CD4-positive, alpha-beta T cell treated with Interleukin-15 for 4 hours (primary cell): Measurements from ENCODE around the gene CAD.
"Not testable (repeated sequence)": the region's sequence is repeated elsewhere in the genome, so short reads cannot be mapped to it uniquely, and the experiment has no call there.

Experiments
- DNase-seq: peaks from one replicate; pipeline ENCODE4 v3.0.0-alpha.2; 2020; ENCODE audit warnings: low spot score

The CAD gene

DNA sequence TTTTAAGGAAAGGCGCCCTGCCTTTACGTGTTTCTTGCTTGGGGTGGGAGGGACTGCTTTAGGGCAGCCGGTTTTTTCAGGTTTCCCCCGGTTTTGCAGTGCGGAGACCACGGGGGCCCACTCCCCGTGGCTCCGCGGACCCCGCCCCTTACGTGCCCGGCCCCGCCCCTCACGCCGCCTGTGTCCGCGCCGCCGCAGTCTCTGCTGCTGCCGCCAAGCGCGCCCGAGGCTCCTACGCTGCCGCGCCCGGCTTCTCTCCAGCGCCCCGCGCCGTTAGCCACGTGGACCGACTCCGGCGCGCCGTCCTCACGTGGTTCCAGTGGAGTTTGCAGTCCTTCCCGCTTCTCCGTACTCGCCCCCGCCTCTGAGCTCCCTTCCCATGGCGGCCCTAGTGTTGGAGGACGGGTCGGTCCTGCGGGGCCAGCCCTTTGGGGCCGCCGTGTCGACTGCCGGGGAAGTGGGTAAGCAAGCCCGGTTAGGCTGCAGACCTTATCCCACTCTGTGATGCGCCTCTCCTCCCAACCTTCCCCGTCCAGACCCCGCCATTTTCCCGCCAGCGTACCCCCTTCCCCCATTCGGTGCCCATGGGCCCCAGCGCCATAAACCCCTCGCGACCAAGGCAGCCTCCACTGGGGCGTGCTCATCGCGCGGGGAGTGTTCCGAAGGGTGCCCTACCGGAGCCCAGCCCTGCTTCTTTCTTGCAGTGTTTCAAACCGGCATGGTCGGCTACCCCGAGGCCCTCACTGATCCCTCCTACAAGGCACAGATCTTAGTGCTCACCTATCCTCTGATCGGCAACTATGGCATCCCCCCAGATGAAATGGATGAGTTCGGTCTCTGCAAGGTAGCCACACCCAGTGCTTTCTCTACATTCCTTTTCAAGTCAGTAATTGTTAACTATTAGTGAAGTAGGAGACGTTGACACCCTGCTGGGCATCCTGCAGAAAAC lies at the start of gene CAD:
TSS of gene CAD (plus strand) at position 197 of the 949 bp plus-strand sequence. CDS start at position 380, 183 bp downstream.
- peak; percentile 86 for DNase-seq

DNA sequence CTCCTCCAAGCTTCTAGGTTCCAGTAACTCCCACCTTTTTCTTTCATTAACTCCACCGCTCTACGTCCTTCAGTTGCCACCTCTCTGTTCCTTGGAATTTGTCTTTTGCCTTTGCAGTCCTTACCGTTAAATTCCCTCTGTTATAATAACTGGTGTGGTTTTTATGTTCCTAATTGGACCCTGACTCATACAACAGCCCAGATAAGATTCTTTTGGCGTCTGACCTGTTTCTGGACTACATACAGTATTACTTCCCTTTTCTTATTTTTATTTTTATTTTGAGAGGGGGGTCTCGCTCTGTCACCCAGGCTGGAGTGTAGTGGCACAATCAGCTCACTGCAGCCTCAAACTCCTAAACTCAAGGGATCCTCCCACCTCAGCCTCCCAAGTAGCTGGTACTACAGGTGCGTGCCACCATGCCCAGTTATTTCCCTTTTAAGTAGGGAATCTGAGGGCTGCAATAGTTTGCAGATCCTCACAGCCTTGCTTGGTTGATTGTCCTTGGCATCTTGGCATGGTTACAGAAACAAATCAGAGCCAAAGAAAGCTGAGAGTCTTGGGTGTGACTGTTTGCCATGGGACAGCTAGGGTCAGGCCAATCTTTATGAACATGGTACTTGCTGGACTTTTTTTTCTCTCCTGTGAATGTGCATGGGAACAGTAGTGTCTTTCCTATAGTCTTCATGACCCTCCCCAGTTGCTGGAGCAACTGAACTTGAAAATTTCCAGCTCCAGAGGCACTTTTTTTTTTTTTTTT lies 46.4 kb upstream of the CAD start:
- DNase-seq = no peak

- DNase-seq = no peak
These were observed 45.8 kb upstream of the CAD start for GRCh38 chr2:27171351-27171848.

DNA sequence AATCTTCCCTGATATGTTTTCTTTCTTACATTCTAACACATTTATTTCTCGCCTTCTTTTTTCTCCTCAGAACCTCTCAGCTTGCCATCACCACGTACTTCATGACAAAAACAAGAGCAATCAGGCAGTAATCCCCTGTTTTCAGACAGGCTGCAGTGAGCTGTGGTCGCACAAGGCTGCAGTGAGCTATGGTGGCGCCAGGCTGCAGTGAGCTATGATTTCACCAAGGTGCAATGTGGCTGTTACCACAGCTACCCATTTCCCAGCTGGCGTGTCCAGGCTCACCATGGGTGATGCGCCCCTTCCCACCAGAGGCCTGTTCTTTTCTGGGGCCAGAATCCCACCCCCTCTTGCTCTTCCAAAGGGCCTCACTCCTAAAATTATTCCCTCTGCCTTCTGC lies 42.5 kb upstream of the CAD start:
- DNase-seq = no peak

- no peak for DNase-seq
These were observed 41.8 kb upstream of the CAD start for GRCh38 chr2:27175330-27175729.

DNA sequence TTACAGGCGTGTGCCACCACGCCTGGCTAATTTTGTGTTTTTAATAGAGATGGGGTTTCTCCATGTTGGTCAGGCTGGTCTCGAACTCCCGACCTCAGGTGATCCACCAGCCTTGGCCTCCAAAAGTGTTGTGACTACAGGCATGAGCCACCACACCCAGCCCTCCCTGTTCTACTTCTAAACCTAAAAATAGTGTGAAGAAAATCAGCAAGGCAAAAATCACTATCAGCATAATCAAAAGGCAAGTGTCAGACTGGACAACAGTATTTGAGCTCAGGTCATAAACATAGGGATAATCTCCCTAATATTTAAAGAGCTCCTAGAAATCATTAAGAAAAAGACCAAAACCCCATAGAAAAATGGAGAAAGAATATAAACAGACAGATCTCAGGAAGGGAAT lies 41.4 kb upstream of the CAD start:
- DNase-seq = not testable (repeated sequence)

DNA sequence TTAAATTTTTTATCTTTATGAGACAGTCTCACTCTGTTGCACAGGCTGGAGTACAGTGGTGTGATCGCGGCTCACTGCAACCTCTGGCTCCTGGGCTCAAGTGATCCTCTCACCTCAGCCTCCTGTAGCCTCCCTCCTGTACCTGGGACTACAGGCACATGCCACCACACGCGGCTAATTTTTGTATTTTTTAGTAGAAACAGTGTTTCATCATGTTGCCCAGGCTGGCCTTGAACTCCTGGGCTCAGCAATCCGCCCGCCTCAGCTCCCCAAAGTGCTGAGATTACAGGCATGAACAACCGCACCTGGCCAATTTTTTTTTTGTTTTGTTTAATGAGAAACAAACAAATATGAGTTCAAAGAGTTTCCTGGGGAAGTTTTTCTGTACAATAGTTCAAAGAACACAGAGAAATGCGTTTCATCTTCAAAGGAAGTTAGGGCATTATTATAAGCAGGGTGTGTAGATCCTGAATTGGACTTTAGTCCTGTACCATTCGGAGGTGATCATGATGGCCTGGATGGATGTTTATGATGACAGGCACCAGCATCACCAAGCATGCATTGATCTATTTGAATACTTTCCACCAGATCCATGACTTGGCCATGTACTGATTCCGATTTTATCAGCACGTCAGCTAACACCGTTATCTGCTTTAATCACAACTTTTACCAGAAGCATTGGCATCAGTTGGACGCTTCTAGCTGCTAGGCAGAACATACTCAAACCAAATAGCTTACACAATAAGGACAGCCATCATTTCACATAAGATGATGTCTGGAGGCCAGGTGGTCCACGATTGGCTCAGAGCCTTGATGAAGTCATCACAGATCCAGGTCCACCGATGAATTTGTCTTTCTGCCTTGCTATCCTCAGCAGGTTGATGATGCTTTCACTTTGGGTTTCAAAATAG lies 39.5 kb upstream of the CAD start:
- no peak for DNase-seq

DNA sequence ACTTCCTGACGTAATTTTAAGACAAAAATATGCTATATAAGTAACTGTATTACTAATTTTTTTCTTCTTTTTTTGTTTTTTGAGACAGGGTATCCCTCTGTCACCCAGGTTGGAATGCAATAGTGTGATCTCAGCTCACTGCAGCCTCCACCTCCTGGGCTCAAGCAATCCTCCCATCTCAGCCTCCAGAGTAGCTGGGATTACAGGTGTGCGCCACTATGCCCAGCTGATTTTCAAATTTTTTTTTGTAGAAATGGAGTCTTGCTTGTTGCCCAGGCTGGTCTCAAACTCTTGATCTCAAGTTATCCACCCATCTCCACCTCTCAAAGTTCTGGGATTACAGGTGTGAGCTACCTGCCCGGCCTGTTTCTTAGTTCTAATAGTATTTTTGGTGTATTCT lies 38.7 kb upstream of the CAD start:
- no peak for DNase-seq

GRCh38 chr2:27179344-27180000 lies 37.7 kb upstream of the CAD start:
- no peak for DNase-seq

DNA sequence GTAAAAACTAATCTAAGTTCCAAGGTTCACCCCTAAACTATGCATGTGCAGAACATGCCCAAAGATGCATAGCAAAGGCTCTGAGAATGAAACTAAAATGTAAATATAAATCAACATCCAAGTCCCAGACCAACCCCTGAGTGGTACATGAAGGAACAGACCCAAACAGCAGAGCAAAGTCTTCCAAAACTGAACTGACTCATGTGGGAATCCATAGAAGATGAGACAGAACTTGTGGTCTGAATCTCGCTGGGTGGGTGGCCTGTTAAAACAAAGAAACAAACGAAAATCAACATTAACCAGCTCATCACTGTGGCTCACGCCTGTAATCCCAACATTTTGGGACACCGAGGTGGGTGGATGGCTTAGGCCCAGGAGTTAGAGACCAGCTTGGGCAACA lies 34.8 kb upstream of the CAD start:
- no peak for DNase-seq

GRCh38 chr2:27184115-27184514 lies 33.1 kb upstream of the CAD start:
- DNase-seq = no peak

DNA sequence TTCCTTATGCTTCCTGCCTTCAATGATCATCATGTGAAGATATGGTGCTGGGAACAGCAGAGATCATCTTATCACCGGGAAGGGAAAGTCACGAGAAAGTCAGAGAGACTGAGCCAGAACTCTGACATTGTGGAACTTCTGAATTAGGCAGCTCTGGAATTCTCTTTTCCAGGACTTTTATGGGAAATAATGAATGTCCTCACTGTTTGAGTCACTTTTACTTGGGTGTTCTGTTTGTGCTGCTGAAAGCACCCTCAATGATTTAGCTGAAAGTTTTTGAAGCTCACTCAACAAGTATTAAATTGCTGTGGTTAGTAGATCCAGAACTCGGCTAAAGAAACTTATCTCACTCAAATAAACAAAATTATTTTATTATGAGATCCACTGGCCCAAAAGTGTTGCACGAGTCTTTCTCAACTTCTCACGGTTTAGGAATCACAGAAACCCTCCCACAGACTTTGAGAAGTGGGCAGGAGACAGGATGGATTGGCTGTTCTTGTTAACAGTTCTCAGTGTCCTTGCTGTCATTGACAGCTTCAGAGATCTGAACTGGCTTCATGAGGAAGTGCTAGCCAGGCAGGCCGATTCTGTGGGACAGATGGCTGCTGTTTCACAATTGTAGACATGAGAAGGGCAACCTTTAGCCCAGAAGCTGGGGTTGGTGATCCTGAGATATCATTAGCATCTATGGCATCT lies 31.7 kb upstream of the CAD start:
- no peak for DNase-seq

GRCh38 chr2:27186613-27187345 lies 30.4 kb upstream of the CAD start:
- DNase-seq = no peak

GRCh38 chr2:27189989-27190388 lies 27.2 kb upstream of the CAD start:
- DNase-seq = no peak

GRCh38 chr2:27191070-27191829 lies 25.9 kb upstream of the CAD start:
- peak; percentile 50 for DNase-seq

DNA sequence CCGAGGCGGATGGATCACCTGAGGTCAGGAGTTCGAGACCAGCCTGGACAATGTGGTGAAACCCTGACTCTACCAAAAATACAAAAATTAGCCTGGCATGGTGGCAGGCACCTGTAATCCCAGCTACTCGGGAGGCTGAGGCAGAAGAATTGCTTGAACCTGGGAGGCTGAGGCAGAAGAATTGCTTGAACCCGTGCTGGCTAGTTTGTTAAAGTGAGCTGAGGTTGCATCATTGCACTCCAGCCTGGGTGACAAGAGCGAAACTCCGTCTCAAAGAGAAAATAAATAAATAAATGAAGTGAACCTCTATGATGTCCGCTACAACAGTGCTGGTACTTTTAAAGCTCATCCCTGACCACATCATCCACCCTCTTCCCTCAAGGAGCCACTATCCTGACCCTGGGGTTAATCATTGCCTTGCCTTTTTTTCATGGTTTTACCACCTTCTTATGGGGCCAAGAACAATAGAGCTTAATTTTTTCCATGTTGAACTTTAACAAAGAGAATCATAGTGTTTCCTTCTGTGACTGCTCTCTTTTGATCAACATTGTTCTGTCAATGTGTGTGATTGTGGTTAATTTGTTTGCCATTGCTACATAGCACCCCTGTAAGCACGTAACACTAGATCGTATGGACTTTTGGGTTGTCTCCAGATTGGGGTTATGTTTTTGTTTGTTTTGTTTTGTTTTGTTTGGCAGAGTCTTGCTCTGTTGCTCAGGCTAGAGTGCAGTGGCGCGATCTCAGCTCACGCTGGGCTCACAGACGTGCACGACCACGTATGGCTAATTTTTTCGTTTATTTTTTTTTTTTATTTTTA lies 22.4 kb upstream of the CAD start:
- DNase-seq = no peak

DNA sequence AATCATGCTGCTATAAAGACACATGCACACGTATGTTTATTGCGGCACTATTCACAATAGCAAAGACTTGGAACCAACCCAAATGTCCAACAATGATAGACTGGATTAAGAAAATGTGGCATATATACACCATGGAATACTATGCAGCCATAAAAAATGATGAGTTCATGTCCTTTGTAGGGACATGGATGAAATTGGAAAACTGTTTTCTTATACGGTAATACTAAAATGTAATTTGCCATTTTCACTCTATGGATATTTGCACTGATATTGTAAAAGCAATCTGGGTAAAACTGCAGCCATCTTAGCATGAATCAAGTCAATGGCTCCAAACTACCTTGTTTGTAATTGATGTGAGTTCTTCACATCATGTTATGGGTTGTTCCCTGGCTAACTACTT lies 21.4 kb upstream of the CAD start:
- not testable (repeated sequence) for DNase-seq

GRCh38 chr2:27198068-27198467 lies 19.1 kb upstream of the CAD start:
- DNase-seq = not testable (repeated sequence)
